RPMI7951 (cell line): ENCODE data around the gene MAD1L1. TPM values are rescaled to one million over a fixed set of nuclear protein-coding genes. Genes with fewer than 3 reads are reported as not detected.

Experiments used
- DNase-seq: peaks from one replicate; pipeline ENCODE4 v3.0.0-alpha.2; 2012; ENCODE audit warnings: low read depth
- total RNA-seq: library from RNA; depleted of rRNA; stranded (reverse); fragments of >200 nt; shearing (Covaris generic); gene quantifications from 2 replicates; pipeline ENCODE4 v1.2.3, GENCODE V29; 2014

Gene MAD1L1
- total RNA-seq, 1 experiment from 2014 or later: 133 TPM

DNA sequence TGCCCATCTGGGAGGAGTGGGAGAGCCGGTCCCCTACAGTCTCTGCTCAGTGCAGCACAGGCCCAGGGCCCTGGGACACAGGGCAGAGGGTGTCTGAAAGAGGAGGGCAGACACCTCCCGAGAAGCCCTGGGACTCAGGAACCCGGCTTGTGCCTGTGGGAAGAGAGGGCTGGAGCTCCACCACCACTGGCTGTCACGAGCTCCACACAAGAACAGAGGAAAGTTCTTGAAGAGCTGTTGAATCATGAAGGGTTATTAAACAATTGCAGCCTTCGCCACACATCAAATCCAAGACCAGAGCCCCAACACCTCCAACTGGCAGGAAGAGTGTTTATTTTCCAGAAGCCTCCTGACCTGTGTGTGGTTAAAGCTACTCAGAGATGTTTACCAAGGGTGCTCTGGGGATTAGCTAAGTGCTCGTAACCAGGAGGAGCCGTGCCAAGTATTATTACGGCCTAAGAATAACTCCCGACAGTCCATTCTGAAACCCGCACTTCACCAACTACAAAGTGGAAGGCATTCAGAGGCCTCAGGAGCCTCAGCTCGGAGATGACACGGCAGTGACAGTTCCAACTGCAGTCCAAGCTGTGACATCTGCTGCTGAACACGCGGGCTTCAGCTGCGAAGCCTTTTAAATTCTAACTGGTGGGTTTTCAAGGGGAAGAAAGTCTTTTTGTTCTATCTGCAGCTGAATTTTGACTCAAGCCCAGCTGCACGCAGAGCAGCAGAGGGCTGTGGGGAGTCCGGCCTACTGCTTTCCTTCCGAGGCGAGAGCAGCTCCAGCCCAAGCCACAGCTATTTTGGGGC, 75.1 kb downstream of the MAD1L1 start:
- DNase-seq: peak; percentile 65

GRCh38 chr7:2156756-2157472, 75.8 kb downstream of the MAD1L1 start:
- no peak for DNase-seq

GRCh38 chr7:2154831-2155230, 77.9 kb downstream of the MAD1L1 start:
- DNase-seq: no peak

- DNase-seq: no peak
These were observed 78.6 kb downstream of the MAD1L1 start for GRCh38 chr7:2154121-2154520.

GRCh38 chr7:2152646-2153045, 80.1 kb downstream of the MAD1L1 start:
- DNase-seq: no peak

- peak; percentile 50 for DNase-seq
These were observed 80.7 kb downstream of the MAD1L1 start for GRCh38 chr7:2151801-2152612.

- DNase-seq: peak; percentile 20
These were observed 81.5 kb downstream of the MAD1L1 start for GRCh38 chr7:2151237-2151636.

DNA sequence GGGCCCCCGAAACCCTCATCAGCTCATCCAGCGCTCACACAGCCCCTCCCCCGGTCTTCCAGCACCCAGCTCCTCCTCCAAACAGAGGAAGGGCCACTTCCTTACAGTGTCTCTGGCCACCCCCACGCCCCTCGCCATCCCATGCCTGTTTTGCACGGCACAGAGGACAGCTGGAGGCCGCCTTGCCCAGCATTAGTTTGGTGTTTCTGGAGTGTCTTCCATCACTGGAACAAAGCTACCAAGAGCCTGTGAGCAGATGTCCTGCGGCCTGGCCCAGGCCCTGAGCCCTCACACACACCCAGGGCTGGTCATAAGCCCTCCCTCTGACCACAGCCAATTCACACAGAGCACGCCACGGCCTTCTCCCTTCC, 82.3 kb downstream of the MAD1L1 start:
- no peak for DNase-seq

DNA sequence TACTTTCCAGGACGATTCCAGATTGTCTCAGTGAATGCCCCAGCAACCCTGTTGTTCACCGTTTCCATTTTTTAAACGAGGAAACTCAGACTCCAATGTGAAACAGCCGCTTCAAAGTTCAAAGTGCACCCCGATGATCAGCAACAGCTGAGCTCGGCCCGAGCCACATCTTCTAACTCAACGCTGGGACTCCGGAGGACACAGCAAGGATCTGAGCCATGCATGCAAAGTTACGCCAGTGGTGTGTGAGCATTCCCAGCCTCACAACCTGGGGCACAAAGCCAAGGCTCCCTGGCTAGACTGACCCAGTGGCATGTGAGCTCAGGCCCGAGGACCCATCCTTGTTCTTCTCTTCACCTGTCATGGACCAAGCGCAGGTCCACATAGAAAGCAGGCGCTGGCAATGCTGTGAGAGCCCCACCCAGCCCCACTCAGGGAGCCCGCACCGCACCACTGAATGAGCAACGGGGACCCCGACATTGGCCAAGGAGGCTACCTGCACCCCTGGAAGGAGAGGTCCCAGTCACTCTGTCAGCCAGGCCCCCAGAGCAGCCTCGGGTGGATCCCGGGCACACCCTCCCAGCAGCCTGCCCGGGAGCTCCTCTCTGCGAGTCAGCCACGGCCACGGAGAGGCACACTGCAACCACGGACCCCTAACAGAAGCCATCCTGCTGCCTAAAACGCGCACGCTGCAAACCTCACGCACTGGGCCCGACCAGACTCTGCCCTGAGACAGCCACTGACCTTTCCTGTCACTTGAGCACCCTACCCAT, 82.9 kb downstream of the MAD1L1 start:
- no peak for DNase-seq

- DNase-seq: no peak
These were observed 83.9 kb downstream of the MAD1L1 start for GRCh38 chr7:2148814-2149213.

DNA sequence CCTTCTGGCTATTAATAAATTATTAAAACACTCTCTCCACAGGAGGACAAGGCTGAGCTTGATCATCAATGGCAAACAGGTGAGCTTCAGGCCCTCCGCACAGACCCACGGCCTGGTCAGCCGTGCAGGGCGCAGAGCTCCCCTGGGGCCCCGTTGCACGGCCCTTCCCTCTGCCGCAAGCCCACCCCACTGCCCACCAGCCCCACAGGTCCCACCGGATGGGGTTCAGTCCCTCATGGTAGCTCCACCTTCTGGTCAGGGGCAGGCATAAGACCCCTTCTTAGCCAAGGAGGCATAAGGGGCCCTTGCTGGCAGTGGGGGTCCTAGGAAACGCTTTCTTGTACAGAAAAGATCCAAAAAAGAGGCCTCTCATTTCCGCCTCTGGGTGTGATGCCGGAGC, 84.6 kb downstream of the MAD1L1 start:
- DNase-seq: no peak

GRCh38 chr7:2146676-2147472, 85.9 kb downstream of the MAD1L1 start:
- no peak for DNase-seq

- no peak for DNase-seq
These were observed 86.7 kb downstream of the MAD1L1 start for GRCh38 chr7:2145835-2146580.

- DNase-seq: no peak
These were observed 87.8 kb downstream of the MAD1L1 start for GRCh38 chr7:2144926-2145325.

DNA sequence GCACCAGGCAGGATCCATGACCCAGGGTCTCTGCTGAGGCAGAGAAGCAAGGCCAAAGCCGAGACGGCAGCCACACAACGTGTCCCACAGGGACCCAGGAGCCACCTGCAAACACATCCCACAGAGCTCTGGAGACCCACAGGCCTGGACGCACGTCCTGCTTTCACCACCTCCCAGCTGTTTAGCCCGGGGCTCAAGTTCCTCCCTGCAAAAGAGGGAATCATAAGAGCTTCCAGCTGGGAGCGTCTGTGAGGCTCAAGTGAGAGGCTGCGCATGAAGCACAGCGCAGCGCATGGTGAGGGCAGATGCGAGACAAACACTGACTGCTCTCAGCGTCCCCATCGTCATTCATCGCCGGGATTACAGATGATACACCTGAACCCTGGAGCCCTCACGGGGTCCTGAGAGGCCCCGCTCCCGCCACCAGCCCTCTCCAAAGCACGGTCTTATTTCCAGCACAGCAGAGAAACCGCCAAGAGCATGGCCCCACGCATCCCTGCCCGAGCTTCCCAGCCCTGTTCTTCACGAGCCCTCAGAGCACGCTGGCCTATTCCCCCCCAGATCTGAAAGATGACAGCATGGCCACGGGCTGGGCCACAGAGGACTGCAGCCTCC, 88.7 kb downstream of the MAD1L1 start:
- no peak for DNase-seq

DNA sequence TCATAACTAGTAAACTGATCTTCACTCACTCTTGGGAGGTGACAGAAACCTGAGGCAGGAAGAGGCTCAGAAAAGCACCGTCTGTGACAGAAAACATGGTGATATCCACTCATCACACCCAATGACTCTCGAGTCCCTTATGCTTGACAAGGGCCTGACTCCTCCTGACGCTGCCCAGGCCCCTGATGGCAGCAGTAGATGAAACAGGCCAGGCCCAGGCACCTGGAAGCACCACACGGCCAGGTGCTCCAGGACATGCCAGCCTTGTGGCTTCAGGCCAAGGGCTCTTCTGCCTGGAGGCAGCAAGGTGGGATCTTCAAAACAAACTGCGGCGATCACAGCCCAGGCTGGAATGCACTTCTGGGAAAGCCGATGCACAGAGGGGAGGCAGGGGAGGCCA, 89.3 kb downstream of the MAD1L1 start:
- DNase-seq: no peak

GRCh38 chr7:2142386-2142785, 90.4 kb downstream of the MAD1L1 start:
- DNase-seq: no peak

- DNase-seq: no peak
These were observed 91.1 kb downstream of the MAD1L1 start for GRCh38 chr7:2141651-2142050.

GRCh38 chr7:2141021-2141410, 91.7 kb downstream of the MAD1L1 start:
- no peak for DNase-seq
